ENCODE results near the gene PALLD. TPM values are rescaled to one million over a fixed set of nuclear protein-coding genes. Genes with fewer than 3 reads are reported as not detected.

The PALLD gene
- total RNA-seq, 1 experiment from 2014 or later: 23.7 TPM

- TF ChIP-seq GABPB1 (CRISPR knock-in tag; IDR thresholded peaks at IDR 0.05): no peak
- TF ChIP-seq ZNF121 (CRISPR knock-in tag; IDR thresholded peaks at IDR 0.05): no peak
- no peak for TF ChIP-seq STAT6 (CRISPR knock-in tag; conservative IDR thresholded peaks at IDR 0.05; ENCODE audit: low read depth)
Observed at GRCh38 chr4:168506014-168506413, 9.2 kb downstream of the PALLD start (continued).

- ChIA-PET POLR2A (no interaction called here), CTCF (no interaction called here)
- no peaks in the 10 kb centered on the region for H3K27me3 Mint-ChIP-seq (ENCODE audit: low read depth)
- H3K4me3 Mint-ChIP-seq: no peak overlapping the region
- TF ChIP-seq, protein P1, sequence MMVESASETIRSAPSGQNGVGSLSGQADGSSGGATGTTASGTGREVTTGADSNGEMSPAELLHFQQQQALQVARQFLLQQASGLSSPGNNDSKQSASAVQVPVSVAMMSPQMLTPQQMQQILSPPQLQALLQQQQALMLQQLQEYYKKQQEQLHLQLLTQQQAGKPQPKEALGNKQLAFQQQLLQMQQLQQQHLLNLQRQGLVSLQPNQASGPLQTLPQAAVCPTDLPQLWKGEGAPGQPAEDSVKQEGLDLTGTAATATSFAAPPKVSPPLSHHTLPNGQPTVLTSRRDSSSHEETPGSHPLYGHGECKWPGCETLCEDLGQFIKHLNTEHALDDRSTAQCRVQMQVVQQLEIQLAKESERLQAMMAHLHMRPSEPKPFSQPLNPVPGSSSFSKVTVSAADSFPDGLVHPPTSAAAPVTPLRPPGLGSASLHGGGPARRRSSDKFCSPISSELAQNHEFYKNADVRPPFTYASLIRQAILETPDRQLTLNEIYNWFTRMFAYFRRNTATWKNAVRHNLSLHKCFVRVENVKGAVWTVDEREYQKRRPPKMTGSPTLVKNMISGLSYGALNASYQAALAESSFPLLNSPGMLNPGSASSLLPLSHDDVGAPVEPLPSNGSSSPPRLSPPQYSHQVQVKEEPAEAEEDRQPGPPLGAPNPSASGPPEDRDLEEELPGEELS (CRISPR knock-in tag; IDR thresholded peaks at IDR 0.05): no peak
- no peak for TF ChIP-seq RORB (CRISPR knock-in tag; IDR thresholded peaks at IDR 0.05)
- no peak for TF ChIP-seq NR2C2 (CRISPR knock-in tag; IDR thresholded peaks at IDR 0.05)
- TF ChIP-seq TEAD4 (CRISPR knock-in tag; IDR thresholded peaks at IDR 0.05): no peak
- TF ChIP-seq ZNF317 (CRISPR knock-in tag; IDR thresholded peaks at IDR 0.05; ENCODE audit: borderline replicate concordance, low read depth): no peak
- no peak for TF ChIP-seq MXD4 (CRISPR knock-in tag; IDR thresholded peaks at IDR 0.05; ENCODE audit: borderline replicate concordance)
- TF ChIP-seq RELA (CRISPR knock-in tag; IDR thresholded peaks at IDR 0.05; ENCODE audit: borderline replicate concordance): no peak
- TF ChIP-seq AFF4 (CRISPR knock-in tag; IDR thresholded peaks at IDR 0.05; ENCODE audit: borderline replicate concordance): no peak
- no peak for TF ChIP-seq E2F1 (CRISPR knock-in tag; IDR thresholded peaks at IDR 0.05)
- no peak for TF ChIP-seq SMAD3 (CRISPR knock-in tag; IDR thresholded peaks at IDR 0.05; ENCODE audit: borderline replicate concordance)
- TF ChIP-seq ZSCAN18 (CRISPR knock-in tag; IDR thresholded peaks at IDR 0.05): no peak
- TF ChIP-seq HMGXB4 (CRISPR knock-in tag; IDR thresholded peaks at IDR 0.05): no peak
- TF ChIP-seq PRRX2 (CRISPR knock-in tag; IDR thresholded peaks at IDR 0.05): no peak
- H3K9me3 Mint-ChIP-seq: no peaks in the 10 kb centered on the region
- no peak for DNase-seq (ENCODE audit: low spot score)
- H3K4me1 Mint-ChIP-seq: no peaks in the 10 kb centered on the region
- H3K27ac Mint-ChIP-seq: no peak overlapping the region
- H3K36me3 Mint-ChIP-seq: no peaks in the 10 kb centered on the region
- ATAC-seq: no peak
Observed at GRCh38 chr4:168507178-168507815, 10.4 kb downstream of the PALLD start.

Data from WTC11 (cell line).